OCI-LY7 (cell line): ENCODE data around the gene CCNL1. TPM values are rescaled to one million over a fixed set of nuclear protein-coding genes. Genes with fewer than 3 reads are reported as not detected.

Source experiments
- BruUV-seq: library from RNA; stranded (reverse); fragments of 400-500 nt; replicated peaks from 2 replicates; lab custom pipeline; 2021; lab: Mats Ljungman, UMichigan
- CTCF ChIA-PET: fragments of 300-600 bp; sonication (Branson Sonifier 250); formaldehyde crosslinking; loops from one replicate; lab custom pipeline; 2022; ENCODE audit warnings: antibody characterized with exemption; ENCODE audit not compliant: unreplicated experiment; lab: Charles Lee
- POLR2A ChIA-PET: fragments of 300-600 bp; sonication (Branson Sonifier 250); formaldehyde crosslinking; loops from one replicate; lab custom pipeline; 2022; ENCODE audit warnings: antibody characterized with exemption; lab: Charles Lee
- DNase-seq: peaks from one replicate; pipeline ENCODE4 v3.0.0-alpha.2; 2015; ENCODE audit warnings: low spot score
- H2AFZ ChIP-seq: fragments of 200-600 bp; sonication (generic), shearing (Covaris generic); 2 replicates; pipeline ENCODE4 v1.6.1; 2014; ENCODE audit warnings: mild to moderate bottlenecking, antibody characterized with exemption, low read length, moderate library complexity
- H3K27ac ChIP-seq: fragments of 200-600 bp; sonication (generic); 2 replicates; pipeline ENCODE4 v1.5.1; 2014; ENCODE audit warnings: mixed run types, low read depth, mild to moderate bottlenecking, moderate library complexity, low read length, inconsistent platforms; ENCODE audit not compliant: poor library complexity, severe bottlenecking
- H3K36me3 ChIP-seq: fragments of 200-600 bp; sonication (generic); 2 replicates; pipeline ENCODE4 v1.6.1; 2014; ENCODE audit warnings: mild to moderate bottlenecking, antibody characterized with exemption, low read length, moderate library complexity, mixed read lengths; ENCODE audit not compliant: insufficient read depth
- H3K4me1 ChIP-seq: fragments of 200-600 bp; sonication (generic); 2 replicates; pipeline ENCODE4 v1.5.1; 2014; ENCODE audit warnings: mild to moderate bottlenecking, low read length; ENCODE audit not compliant: insufficient read depth, poor library complexity, severe bottlenecking
- H3K4me2 ChIP-seq: fragments of 200-600 bp; sonication (generic); 2 replicates; pipeline ENCODE4 v1.6.1; 2014; ENCODE audit warnings: mild to moderate bottlenecking, low read length
- H3K4me3 ChIP-seq: fragments of 200-600 bp; sonication (generic); 2 replicates; pipeline ENCODE4 v1.5.1; 2014; ENCODE audit warnings: mild to moderate bottlenecking, low read depth, low read length; ENCODE audit not compliant: poor library complexity, severe bottlenecking
- H3K79me2 ChIP-seq: fragments of 200-600 bp; sonication (generic); 2 replicates; pipeline ENCODE4 v1.6.1; 2016; ENCODE audit warnings: low read depth, mild to moderate bottlenecking, low read length, moderate library complexity, mixed read lengths; ENCODE audit not compliant: insufficient read depth
- H3K9me2 ChIP-seq: fragments of 200-600 bp; sonication (generic); 2 replicates; pipeline ENCODE4 v1.6.1; 2016; ENCODE audit warnings: mild to moderate bottlenecking, low read length, mixed read lengths; ENCODE audit not compliant: insufficient read depth
- H3K9me3 ChIP-seq: fragments of 200-600 bp; sonication (generic); 2 replicates; pipeline ENCODE4 v1.6.1; 2014; ENCODE audit warnings: mild to moderate bottlenecking, mixed run types, low read length, mixed read lengths
- H4K20me1 ChIP-seq: fragments of 200-600 bp; sonication (generic); 2 replicates; pipeline ENCODE4 v1.6.1; 2014; ENCODE audit warnings: mild to moderate bottlenecking, antibody characterized with exemption, low read length, moderate library complexity, mixed read lengths; ENCODE audit not compliant: insufficient read depth
- EZH2phosphoT487 ChIP-seq: fragments of 200-600 bp; sonication (generic); IDR thresholded peaks from 2 replicates; pipeline ENCODE4 v1.6.1; 2018; ENCODE audit warnings: low read depth, borderline replicate concordance, mild to moderate bottlenecking, mixed run types, antibody characterized with exemption, low read length, moderate library complexity, mixed read lengths
- intact Hi-C: fragments of 100-400 bp; cut with micrococcal nuclease; formaldehyde crosslinking; loops from one replicate; pipeline ENCODE4 v1.10.0; 2022; ENCODE audit not compliant: unreplicated experiment
- total RNA-seq, 2 experiments: library from RNA; depleted of rRNA in 1 of 2; stranded (reverse); fragments of >200 nt in 1 of 2; shearing (Covaris generic) in 1 of 2; gene quantifications; 2 replicates each; pipeline ENCODE4 v1.2.3, GENCODE V29; 2014 to 2022
- TF ChIP-seq, protein P1 (sequence below): fragments of 200-600 bp; sonication (generic); conservative IDR thresholded peaks from 2 replicates; pipeline ENCODE4 v1.5.1; 2014; ENCODE audit warnings: mild to moderate bottlenecking, antibody characterized with exemption, low read length, moderate library complexity, mixed read lengths

The CCNL1 gene
- total RNA-seq, 2 experiments from 2014 or later: 158 to 280 TPM

DNA sequence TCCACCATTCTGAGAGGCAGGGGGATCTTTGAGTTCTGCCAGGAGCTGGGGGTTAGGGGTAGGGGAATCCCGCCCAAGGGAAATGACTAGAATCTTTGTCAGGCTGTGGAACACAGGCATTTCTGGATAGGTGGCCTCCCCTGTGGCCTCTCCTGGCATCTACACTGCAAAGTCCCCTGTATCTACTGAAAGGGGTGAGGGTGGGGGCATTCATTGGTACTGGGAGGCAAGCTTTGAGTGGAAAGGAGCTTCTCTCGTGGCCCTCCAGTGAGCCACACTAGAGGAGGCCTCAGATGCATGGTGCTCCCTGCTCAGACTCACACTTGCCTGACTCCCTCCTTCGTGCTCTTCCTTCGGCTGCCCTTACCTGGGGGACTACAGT lies 59.9 kb downstream of the CCNL1 start:
- H3K4me3 ChIP-seq: no peak overlapping the region
- no peak overlapping the region for H2AFZ ChIP-seq
- no peaks in the 10 kb centered on the region for H4K20me1 ChIP-seq
- no peaks in the 10 kb centered on the region for H3K79me2 ChIP-seq
- DNase-seq: no peak
- BruUV-seq: no TSS peak
- no peak overlapping the region for H3K4me2 ChIP-seq
- no peaks in the 10 kb centered on the region for H3K36me3 ChIP-seq
- TF ChIP-seq, protein P1, sequence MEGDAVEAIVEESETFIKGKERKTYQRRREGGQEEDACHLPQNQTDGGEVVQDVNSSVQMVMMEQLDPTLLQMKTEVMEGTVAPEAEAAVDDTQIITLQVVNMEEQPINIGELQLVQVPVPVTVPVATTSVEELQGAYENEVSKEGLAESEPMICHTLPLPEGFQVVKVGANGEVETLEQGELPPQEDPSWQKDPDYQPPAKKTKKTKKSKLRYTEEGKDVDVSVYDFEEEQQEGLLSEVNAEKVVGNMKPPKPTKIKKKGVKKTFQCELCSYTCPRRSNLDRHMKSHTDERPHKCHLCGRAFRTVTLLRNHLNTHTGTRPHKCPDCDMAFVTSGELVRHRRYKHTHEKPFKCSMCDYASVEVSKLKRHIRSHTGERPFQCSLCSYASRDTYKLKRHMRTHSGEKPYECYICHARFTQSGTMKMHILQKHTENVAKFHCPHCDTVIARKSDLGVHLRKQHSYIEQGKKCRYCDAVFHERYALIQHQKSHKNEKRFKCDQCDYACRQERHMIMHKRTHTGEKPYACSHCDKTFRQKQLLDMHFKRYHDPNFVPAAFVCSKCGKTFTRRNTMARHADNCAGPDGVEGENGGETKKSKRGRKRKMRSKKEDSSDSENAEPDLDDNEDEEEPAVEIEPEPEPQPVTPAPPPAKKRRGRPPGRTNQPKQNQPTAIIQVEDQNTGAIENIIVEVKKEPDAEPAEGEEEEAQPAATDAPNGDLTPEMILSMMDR: no peak
- no peak for TF ChIP-seq EZH2phosphoT487
- intact Hi-C loops: no loop called here
- H3K4me1 ChIP-seq: peaks cover 22% of the 10 kb centered on the region
- no peak overlapping the region for H3K27ac ChIP-seq
- H3K9me3 ChIP-seq: no peaks in the 10 kb centered on the region
- no peaks in the 10 kb centered on the region for H3K9me2 ChIP-seq
- ChIA-PET POLR2A (interaction anchor here (0.6 to 3.6 kb wide), 2 partner anchors 12 to 393 kb away, joined by 3 to 25 read pairs; no protein-coding TSS in a partner anchor), CTCF (no interaction called here)

GRCh38 chr3:157099326-157100095 lies 60.4 kb downstream of the CCNL1 start:
- no peak for DNase-seq
- Histone ChIP-seq H2AFZ (no peak overlapping the region), H3K36me3 (no peaks in the 10 kb centered on the region), H3K4me2 (no peak overlapping the region), H4K20me1 (no peaks in the 10 kb centered on the region), H3K27ac (no peak overlapping the region), H3K79me2 (no peaks in the 10 kb centered on the region), H3K9me2 (no peaks in the 10 kb centered on the region), H3K4me1 (peaks cover 16% of the 10 kb centered on the region), H3K9me3 (no peaks in the 10 kb centered on the region), H3K4me3 (no peak overlapping the region)
- CTCF ChIA-PET: no interaction called here
- intact Hi-C loops: no loop called here
- POLR2A ChIA-PET: interaction anchor here (0.6 to 3.6 kb wide), 2 partner anchors 11 to 392 kb away, joined by 3 to 25 read pairs; no protein-coding TSS in a partner anchor
- TF ChIP-seq EZH2phosphoT487: no peak
- TF ChIP-seq, protein P1: no peak
- no TSS peak for BruUV-seq

- no peaks in the 10 kb centered on the region for H4K20me1 ChIP-seq
- DNase-seq: no peak
Measured at GRCh38 chr3:157098823-157099185, 61.1 kb downstream of the CCNL1 start.

More at GRCh38 chr3:157098823-157099185, 61.1 kb downstream of the CCNL1 start:
- peaks cover 9% of the 10 kb centered on the region for H3K4me1 ChIP-seq
- no TSS peak for BruUV-seq
- no peaks in the 10 kb centered on the region for H3K9me3 ChIP-seq
- H3K79me2 ChIP-seq: no peaks in the 10 kb centered on the region
- ChIA-PET POLR2A (interaction anchor here (0.6 to 3.6 kb wide), 3 partner anchors 8 to 506 kb away, joined by 3 to 25 read pairs (median 4); no protein-coding TSS in a partner anchor), CTCF (no interaction called here)
- H3K9me2 ChIP-seq: no peaks in the 10 kb centered on the region
- no peak overlapping the region for H3K27ac ChIP-seq
- no peak overlapping the region for H3K4me2 ChIP-seq
- H3K4me3 ChIP-seq: no peak overlapping the region
- no peaks in the 10 kb centered on the region for H3K36me3 ChIP-seq
- intact Hi-C loops: no loop called here
- TF ChIP-seq, protein P1: no peak
- no peak for TF ChIP-seq EZH2phosphoT487
- peak overlapping the region; percentile 26; the same call in 1 of the 2 replicates for H2AFZ ChIP-seq
